ENCODE data around the gene RSKR.
A peak's percentile ranks its signal among the peaks of the same experiment; 100 is the strongest.
"Not testable (repeated sequence)": the region's sequence is repeated elsewhere in the genome, so short reads cannot be mapped to it uniquely, and the experiment has no call there.

RSKR gene

DNA sequence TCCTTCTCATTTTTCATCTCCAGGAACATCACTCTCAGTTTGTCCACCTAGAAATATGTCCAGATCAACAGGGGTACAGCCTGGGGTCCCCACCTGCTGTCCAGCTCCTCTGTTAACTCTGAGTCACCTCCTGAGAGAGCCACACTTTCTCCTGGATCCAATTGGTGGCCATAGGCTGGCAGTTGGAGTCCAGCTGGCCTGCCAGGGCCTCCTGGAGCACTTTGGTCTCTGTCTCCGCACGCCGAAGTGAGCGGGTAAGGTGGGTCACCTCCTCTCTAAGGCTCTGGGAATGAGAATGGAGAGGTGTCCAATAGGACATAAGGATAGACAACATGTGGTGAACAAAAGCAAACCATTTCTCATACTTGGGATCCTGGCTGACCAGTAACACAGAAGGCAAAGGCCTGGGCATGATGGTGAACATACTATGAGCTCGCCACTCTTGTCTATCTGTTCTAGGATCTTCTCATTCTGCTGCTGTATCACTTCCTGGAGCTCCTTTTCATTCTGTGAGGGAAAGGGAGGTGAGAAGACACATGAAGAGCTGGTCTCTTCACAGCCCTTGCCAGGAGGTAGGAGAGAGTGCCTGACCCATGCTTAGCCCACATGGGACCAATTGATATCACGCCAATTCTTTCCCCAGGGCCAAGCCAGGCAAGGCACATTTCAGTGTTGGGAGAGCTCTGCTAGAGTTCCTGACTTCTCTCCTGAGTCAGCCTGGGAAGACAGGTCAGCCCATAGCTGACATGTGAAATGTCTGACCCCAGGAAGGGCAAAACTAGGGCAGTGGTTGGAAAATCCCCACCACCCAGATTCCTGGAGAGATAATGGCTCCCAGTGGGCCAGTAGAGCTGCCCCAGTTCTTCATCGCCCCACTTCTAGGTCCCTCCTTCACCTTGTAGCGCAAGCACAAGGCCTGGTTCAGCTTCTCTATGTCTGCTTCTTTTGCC, 35.5 kb downstream of the RSKR start:
- DNase-seq (ENCODE audit: low read depth, low spot score) = no peak

DNA sequence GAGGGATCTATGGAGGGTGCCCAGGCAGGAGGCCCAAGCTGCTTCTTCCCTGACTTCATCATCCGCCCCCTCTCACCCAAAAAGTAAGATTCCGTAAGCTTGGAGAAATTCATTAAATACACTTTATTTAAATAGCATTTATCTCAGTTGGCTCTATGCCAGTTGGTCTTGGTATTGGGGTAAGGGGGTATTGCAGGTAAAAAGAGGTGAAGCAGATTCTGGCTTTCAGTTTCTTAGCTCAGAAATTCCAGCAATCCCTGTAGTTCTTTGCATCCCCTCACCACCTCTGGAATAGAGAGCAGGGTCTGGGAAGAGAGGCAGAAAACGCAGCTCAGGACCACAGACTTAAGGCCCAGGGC, 36.5 kb downstream of the RSKR start:
- no peak for DNase-seq (ENCODE audit: low read depth, low spot score)

DNA sequence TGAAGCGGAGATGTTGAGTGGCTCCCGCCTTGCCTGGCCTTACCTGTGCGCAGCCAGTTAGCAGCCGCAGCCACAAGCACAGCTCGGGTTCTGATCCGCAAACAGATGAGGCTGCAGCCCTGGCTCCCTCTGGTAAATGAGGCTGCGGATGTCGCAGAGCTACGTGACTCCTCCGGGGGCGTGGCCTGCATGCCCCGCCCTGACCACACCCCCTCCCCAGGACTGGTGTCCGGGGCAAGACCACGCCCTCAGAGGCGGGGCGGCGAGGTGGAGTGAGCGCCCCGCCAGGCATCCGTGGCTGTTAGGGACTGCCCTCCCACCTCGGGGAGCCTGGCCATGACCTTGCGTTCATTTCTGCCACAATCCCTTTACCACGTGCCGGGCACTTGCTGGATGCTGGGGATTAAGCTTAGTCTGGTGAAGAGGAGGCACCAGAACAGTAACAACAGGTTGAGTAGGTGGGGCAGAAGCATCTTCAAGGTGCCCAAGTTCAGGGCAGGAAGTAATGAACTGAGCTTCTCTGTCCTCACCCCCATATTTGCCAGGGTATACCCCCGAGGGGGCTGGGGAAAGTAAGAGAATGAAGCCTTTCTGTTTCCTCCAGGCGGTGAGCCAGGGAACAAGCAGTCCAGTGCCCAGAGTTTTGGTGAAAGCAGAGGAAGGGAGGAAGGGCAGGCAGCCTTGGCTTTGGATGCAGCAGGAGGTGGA, 37.1 kb downstream of the RSKR start, which contains the start of gene ALDOC:
TSS of gene ALDOC (minus strand) at position 138 of the 708 bp plus-strand sequence. CDS start 1,363 bp downstream, outside the sequence.
- peak; percentile 93 for DNase-seq (ENCODE audit: low read depth, low spot score)

DNA sequence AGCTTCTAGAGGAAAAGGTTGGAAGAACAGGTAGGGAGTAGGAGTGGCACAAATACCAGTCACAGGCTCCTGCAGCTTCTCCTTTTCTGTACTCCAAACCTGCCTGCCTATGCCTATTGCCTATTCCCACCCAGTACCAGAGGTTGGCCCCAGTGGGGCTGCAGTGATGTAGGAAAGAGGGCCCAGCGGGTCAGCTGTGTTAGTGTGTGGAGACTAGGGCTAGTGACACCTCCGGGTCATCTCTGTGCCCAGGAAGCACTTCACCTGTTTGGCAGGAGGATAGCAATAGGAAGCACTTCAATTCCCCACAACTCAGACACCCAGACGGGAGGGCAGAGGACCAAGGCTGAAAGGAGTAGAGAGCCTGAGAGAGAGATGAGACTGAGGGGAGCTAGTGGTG, 38.0 kb downstream of the RSKR start:
- DNase-seq (ENCODE audit: low read depth, low spot score) = not testable (repeated sequence)

DNA sequence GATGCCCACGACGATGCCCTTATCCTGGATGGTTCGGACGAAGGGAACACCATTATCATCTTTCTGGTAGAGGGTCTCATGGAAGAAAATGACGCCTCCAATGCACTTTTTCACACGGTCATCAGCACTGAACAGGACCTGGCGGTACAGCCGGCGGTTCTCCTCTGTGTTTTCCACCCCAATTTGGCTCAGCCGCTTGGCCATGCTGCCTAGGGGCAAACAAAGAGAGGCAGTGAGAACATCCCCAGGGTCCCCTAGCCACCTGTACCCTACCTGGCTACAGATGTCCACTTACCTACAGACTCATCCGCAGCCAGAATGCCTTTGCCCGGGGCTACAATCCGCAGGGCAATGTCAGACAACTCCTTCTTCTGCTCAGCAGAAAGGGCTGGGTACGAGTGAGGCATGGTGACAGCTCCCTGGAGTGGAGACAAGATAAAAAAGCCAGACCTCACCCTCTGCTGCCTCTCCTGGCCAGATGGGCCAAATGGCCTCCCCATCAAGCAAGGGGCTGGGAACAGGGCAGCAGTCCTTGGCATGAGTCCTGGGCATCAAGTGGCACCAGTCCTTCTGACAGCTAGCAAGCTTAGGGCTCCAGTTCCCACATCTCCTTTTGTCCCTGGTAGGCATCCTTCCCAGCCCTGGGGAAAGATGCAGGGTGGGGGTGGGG, 38.7 kb downstream of the RSKR start:
- no peak for DNase-seq (ENCODE audit: low read depth, low spot score)

DNA sequence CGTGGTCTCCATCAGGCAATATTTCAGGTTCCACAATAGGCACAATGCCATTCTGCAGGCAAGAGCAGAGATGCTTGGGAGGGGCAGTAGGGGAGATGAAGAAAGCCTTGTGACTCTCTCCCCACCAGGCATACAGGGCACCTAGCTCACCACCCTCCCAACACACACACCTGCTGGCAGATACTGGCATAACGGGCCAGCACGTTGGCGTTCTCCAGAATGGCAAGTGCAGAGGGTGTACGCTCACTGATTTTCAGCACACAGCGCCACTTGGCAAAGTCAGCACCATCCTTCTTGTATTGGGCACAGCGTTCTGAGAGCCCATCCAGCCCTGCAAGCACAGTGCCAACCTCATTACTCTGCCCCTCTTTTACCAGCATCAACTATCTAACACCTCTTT, 39.5 kb downstream of the RSKR start:
- no peak for DNase-seq (ENCODE audit: low read depth, low spot score)

DNA sequence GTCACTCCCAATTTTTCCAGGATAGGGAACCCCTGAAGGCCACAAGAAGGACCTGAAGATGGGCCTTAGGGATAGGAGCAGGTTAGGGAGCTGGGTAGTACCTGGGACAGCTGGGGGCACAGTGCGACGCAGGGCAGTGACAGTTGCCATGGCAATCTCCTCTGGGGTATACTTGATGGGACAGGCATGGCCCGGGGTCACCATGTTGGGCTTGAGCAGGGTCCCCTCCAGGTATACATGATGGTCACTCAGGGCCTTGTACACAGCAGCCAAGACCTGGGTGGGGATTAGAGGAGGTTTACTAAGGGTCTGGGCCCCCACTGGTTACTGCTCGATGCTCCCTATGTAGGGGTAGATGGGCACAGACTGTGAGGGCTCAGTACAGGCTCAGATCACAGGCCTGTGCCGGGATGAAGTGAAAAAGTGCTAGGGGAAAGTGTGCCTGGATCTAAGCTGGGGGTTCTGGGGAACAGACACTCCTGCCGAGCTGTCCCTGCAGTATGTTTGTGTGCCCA, 40.0 kb downstream of the RSKR start:
- DNase-seq (ENCODE audit: low read depth, low spot score) = no peak

DNA sequence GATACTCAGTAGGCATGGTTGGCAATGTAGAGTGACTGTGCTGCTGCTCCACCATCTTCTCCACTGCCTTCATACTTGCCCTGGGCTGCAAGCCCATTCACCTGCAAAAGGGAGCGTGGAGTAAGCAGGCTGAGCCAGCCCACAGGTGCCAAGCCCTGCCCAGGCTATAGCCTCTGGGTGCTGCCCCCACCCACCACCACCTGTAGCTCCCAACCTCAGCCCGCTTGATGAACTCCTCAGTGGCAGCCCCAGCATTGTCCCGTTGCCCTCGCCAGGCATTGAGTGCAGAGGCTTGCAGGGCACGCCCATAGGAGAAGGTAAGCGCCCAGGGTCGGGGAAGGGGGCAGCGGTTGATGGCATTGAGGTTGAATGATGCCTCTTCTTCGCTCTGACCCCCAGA, 40.5 kb downstream of the RSKR start:
- no peak for DNase-seq (ENCODE audit: low read depth, low spot score)

DNA sequence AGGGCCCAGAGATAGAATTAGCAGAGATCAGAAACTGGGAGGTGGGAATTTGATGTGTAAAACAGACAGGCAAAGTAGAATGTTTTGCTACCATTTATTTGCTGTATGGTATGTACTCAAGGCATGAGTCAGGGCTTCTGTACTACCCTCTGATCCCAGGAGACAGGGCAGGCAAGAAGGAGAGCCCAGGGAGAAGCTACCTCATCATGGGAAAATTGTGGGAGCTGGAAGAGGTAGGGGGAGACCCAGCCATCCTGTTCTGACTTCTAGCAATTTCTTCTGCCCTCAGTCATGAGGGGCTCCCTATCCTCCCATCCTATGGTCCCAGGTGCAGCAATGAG, 41.0 kb downstream of the RSKR start:
- DNase-seq (ENCODE audit: low read depth, low spot score) = no peak

DNA sequence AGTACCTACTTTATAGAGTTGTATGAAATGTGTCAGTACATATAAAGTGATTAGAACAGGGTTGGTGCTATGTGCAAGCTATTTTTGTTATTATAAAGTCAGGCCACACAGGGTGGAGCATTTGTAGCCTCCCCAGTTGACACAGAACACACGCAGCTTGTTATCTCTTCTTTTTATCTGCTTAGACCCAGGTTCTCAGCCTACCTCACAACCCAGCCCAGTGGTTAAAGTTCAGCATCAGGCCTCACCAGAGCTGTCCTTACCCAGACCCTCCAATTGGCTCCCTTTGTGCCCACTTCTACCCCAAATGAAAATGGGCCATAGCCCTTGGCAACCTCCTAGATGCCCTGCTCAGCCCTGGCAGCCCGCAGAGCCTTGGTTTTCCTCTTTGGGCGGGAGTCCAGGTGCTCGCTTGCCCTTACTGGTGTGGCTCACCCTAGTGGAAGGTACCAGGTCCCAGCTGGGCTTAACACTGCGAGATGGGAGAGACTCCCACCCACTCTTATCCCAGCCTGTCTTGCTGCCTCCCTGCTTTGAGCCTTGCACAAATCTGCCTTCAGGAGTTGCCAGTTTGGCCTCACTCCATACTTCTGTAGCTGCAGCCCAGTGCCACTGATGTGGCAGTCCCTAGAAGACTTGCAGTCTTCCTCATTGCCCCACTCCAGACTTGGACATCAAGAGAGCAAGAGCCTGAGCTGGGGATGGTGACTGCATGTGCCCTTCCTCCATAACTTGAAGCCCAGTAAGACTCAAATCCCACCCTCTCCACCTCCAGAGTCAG, 41.5 kb downstream of the RSKR start:
- no peak for DNase-seq (ENCODE audit: low read depth, low spot score)

DNA sequence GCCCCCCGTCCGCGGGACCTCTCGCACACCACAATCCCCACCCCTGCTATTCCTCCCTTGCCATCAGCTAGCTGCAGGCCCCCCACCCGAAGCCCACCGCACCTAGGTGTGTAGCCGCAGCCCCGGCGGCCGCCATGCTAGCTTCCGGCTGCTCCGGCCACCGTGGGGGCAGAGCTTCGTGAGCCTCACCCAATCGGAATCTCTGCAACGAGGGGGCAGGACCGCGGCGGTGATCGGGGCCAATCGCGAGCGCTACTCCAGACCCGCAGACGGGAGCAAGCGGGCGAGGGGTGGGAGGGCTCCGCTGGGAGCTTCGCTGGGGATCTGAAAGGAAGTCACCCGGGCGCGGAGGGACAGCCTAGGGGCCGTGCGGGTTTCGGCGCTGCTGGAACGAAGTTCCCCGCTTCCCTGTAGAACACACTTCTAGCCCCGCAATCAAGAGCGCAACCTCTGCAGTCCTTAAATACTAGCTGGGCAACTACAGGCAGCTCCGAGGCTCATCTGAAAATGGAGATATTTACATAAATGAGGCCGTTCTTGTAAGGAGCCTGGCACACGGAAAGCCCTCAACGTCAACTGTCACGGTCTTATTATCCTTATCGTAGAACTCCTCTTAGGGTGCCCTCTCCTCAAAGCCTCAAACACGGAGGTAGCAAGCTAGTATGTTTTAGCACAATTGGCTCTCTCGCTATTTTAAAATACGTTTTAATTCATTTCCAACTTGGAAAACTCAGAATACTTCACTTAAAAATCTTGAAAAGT, 42.4 kb downstream of the RSKR start, which contains the start of gene PIGS:
TSS of gene PIGS (minus strand) at position 164 of the 762 bp plus-strand sequence. CDS start at position 136, 28 bp downstream.
- peak; percentile 85 for DNase-seq (ENCODE audit: low read depth, low spot score)

DNA sequence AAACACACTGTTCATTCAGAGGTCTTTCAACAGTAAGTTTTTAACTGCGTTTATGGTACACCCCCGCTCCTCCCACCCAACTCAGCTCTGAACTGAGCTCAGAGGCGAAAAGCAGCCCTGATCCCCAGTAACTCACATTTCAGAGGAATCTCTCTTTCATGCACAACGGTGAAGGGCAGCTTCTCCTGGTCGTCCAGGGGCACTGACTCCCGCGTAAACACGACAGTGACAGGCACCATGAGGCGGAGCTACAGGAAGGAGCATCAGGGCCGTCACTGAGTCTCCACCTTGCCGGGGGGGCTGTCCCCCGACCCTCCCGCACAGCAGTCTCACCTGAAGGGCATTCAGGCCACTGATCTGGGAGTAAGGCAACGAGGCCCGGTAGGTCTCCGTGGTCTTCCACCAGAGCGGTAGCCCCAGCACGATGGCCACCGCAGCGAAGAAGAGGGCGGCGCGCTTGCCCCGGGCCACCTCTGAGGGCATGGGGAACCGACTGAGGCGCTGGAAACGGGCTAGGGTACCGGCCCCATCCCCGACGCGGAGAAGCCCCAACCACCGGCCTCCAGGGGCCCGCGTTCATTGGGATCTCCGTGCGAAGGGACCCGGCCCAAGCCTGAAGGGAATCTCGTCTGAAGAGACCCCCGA, 43.1 kb downstream of the RSKR start:
- DNase-seq (ENCODE audit: low read depth, low spot score) = no peak

DNA sequence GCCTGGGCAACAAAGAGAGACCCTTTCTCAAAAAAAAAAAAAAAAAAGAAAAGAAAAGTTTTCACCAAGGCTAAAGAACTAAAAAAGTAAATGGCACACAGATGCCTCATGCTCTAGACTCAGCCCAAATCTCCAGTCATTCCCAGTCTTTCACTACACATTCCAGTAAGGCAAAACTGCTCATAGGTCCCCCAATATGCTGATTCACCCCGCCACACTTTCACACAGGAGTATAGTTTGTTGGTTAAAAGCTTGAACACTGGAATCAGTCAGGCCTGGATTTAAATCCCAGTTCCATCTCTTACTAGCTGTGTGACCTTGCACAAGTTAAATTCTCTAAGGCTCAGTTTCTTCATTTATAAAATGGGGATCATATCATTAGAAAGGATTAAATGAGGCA, 44.5 kb downstream of the RSKR start:
- DNase-seq (ENCODE audit: low read depth, low spot score) = no peak

DNA sequence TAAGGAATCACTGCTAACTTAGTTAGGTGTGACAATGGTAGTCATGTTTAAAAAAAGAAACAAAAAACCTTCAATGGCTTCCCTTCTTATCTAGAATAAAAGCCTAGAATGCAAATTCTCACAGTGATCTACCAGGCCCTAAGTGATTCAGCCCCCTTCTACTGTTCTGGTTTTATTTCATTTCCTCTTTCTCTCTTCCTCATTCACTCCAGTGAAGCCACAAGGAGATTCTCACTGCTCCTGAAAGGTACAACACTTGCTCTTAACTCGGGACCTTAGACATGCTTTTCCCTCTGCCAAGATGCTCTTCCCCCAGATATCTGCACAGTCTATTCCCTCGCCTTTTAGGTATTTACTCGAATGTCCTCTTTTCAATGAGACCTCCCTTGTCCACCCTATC, 46.4 kb downstream of the RSKR start:
- DNase-seq (ENCODE audit: low read depth, low spot score) = no peak

DNA sequence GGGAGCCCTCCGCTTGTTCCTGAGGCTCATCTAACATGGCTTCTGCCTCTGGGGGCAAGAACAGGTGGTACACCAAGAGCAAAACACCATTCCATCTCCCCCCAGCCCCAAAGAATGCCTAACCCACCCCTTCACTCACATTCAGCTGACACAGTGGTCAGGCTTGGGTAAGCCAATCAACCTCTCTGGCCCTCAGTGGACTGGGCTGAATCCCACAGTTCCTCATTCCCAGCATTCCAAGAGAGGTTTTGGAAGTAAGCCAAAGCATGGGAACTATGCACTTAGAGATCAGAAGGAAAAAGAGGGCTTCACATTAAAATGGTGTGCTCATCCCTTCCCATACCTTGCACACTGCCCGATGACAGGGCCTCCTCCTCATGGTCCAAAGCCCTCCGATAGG, 50.5 kb downstream of the RSKR start:
- DNase-seq (ENCODE audit: low read depth, low spot score) = no peak

Data from activated CD4-positive, CD25-positive, alpha-beta regulatory T cell treated with anti-CD3 and anti-CD28 coated beads, Interleukin-2, amount 50 U/mL, for 16 hours (primary cell).